OCI-LY1 (cell line): ENCODE measurements around the gene STK38.

Experiments
- H2AFZ ChIP-seq: fragments of 200-600 bp; sonication (generic), shearing (Covaris generic); 2 replicates; pipeline ENCODE4 v1.6.0; 2014; ENCODE audit warnings: antibody characterized with exemption, mild to moderate bottlenecking, low read length
- H3F3A ChIP-seq: fragments of 200-600 bp; sonication (generic), shearing (Covaris generic); 2 replicates; pipeline ENCODE4 v1.6.0; 2014; ENCODE audit warnings: mild to moderate bottlenecking, antibody characterized with exemption, low read length, moderate library complexity; ENCODE audit not compliant: insufficient read depth
- H3K27ac ChIP-seq: fragments of 200-600 bp; sonication (generic); 2 replicates; pipeline ENCODE4 v1.5.1; 2014; ENCODE audit warnings: low read length, mixed run types, mild to moderate bottlenecking, low read depth; ENCODE audit not compliant: poor library complexity, severe bottlenecking
- H3K27me3 ChIP-seq: fragments of 200-600 bp; sonication (generic); 2 replicates; pipeline ENCODE4 v1.6.0; 2014; ENCODE audit warnings: antibody characterized with exemption, mild to moderate bottlenecking, low read length, moderate library complexity; ENCODE audit not compliant: insufficient read depth
- H3K36me3 ChIP-seq: fragments of 200-600 bp; sonication (generic); 2 replicates; pipeline ENCODE4 v1.6.1; 2014; ENCODE audit warnings: mild to moderate bottlenecking, antibody characterized with exemption, low read length, moderate library complexity, mixed read lengths; ENCODE audit not compliant: insufficient read depth
- H3K4me1 ChIP-seq: fragments of 200-600 bp; sonication (generic); 2 replicates; pipeline ENCODE4 v1.5.1; 2014; ENCODE audit warnings: mild to moderate bottlenecking, low read length, moderate library complexity; ENCODE audit not compliant: insufficient read depth, severe bottlenecking
- H3K4me2 ChIP-seq: fragments of 200-600 bp; sonication (generic), shearing (Covaris generic); 2 replicates; pipeline ENCODE4 v1.6.1; 2014; ENCODE audit warnings: low read length
- H3K4me3 ChIP-seq: fragments of 200-600 bp; sonication (generic); 2 replicates; pipeline ENCODE4 v1.5.1; 2014; ENCODE audit warnings: low read length, low read depth, mild to moderate bottlenecking, mixed read lengths; ENCODE audit not compliant: poor library complexity, severe bottlenecking
- H3K79me2 ChIP-seq: fragments of 200-600 bp; shearing (Covaris generic); 2 replicates; pipeline ENCODE4 v1.6.1; 2016; ENCODE audit warnings: mixed run types, low read length, mixed read lengths; ENCODE audit not compliant: insufficient read depth
- H3K9ac ChIP-seq: fragments of 200-600 bp; sonication (generic), shearing (Covaris generic); 2 replicates; pipeline ENCODE4 v1.6.1; 2014; ENCODE audit warnings: mild to moderate bottlenecking, low read length, mixed read lengths
- H3K9me2 ChIP-seq: fragments of 200-600 bp; sonication (generic), shearing (Covaris generic); 2 replicates; pipeline ENCODE4 v1.6.1; 2014; ENCODE audit warnings: low read depth, mild to moderate bottlenecking, low read length, mixed read lengths
- H3K9me3 ChIP-seq: fragments of 200-600 bp; shearing (Covaris generic); 2 replicates; pipeline ENCODE4 v1.6.1; 2014; ENCODE audit warnings: low read length, mixed read lengths
- H4K20me1 ChIP-seq: fragments of 200-600 bp; sonication (generic), shearing (Covaris generic); 2 replicates; pipeline ENCODE4 v1.6.0; 2016; ENCODE audit warnings: mild to moderate bottlenecking, low read length; ENCODE audit not compliant: insufficient read depth
- CTCF ChIP-seq: fragments of 200-600 bp; sonication (generic), shearing (Covaris generic); IDR thresholded peaks from 2 replicates; pipeline ENCODE4 v1.5.1; 2017; ENCODE audit warnings: mild to moderate bottlenecking, antibody characterized with exemption, low read length, moderate library complexity, mixed read lengths
- EZH2 ChIP-seq: fragments of 200-600 bp; sonication (generic), shearing (Covaris generic); IDR thresholded peaks from 2 replicates; pipeline ENCODE4 v1.8.0; 2017; ENCODE audit warnings: borderline replicate concordance, mixed run types, mild to moderate bottlenecking, antibody characterized with exemption, low read length, moderate library complexity, mixed read lengths

Gene STK38

DNA sequence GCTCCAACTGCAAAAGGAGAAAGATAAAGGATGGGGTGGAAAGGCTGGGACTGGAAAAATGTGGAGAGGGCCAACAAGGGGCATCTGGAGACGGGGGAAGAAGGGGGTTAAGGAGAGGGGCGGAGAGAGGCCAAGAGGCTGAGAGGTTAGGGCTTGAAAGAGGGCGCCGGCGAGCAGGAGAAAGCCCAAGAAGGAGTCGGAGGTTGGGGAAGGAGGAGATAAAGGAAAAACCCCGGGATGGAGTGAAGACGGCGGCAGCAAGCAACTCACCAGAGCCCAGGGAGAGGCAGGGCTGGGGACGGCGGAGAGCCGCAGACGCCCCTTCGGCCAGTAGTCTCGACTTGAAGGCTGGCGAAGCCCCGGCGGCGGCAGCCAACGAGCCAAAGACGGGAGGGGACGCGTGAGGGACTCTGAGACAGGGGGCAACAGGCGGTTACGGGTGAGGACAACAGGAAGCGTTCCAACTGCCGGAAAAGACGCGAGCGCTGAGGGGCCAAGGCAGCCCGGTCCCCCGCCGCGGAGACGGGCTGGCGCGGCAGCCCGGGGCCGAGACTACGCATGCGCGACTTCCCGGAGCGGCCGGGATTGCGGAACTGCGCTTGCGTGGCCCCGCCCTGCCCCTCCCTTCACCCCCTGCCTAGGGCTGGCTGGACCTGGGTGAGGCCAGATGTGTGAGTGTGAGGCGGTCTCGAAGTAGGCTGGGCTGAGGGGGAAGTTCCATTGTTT lies at the start of gene STK38:
TSS of gene STK38 (minus strand) at position 560 of the 726 bp plus-strand sequence. CDS start 7,277 bp downstream, outside the sequence.
- Histone ChIP-seq H3K79me2 (peaks cover 39% of the 10 kb centered on the region), H3K4me3 (peak within 1 kb of the TSS; percentile 90), H3K4me1 (peaks cover 54% of the 10 kb centered on the region), H3K9me2 (no peaks in the 10 kb centered on the region), H3K4me2 (peak within 1 kb of the TSS; percentile 95), H2AFZ (peak within 1 kb of the TSS; percentile 27; the same call in 1 of the 2 replicates), H3K9me3 (no peaks in the 10 kb centered on the region), H3K9ac (peak within 1 kb of the TSS; percentile 95), H3K36me3 (peaks cover 14% of the 10 kb centered on the region), H4K20me1 (no peaks in the 10 kb centered on the region), H3F3A (no peaks in the 10 kb centered on the region), H3K27ac (peak within 1 kb of the TSS; percentile 70), H3K27me3 (no peaks in the 10 kb centered on the region)
- TF ChIP-seq CTCF: peak; percentile 28; the same call in 1 of the 2 replicates
- no peak for TF ChIP-seq EZH2

DNA sequence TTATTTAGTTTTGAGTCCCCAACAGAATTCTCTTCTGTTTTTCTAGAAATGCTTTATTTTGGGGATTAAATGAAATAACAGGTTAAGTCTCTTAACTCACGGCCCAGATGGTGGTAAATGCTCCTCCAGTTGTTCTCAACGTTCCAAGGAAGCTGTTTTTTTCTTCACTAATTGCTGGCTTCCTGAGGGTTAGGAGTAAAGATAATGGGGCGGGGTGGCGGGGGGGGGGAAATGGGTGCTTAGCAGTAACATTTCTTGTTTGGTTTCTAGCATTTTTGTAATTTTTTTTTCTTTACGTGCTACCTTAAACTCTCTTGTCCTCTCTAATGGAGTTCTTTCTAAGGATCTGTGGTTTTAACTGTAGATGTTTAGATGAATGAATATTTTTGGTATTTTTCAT lies 49.1 kb upstream of the STK38 start:
- peak overlapping the region; percentile 78 for H3K4me2 ChIP-seq
- peak overlapping the region; percentile 100 for H3K4me3 ChIP-seq
- H3K9ac ChIP-seq: peak overlapping the region; percentile 99
- H3K27ac ChIP-seq: no peak overlapping the region
- H3K36me3 ChIP-seq: peaks cover 68% of the 10 kb centered on the region
- no peaks in the 10 kb centered on the region for H3K9me2 ChIP-seq
- no peaks in the 10 kb centered on the region for H3K27me3 ChIP-seq
- no peak overlapping the region for H2AFZ ChIP-seq
- peaks cover 70% of the 10 kb centered on the region for H3K4me1 ChIP-seq
- H3F3A ChIP-seq: peaks cover 19% of the 10 kb centered on the region; the same call in 1 of the 2 replicates
- H3K9me3 ChIP-seq: no peaks in the 10 kb centered on the region
- peaks cover 16% of the 10 kb centered on the region for H4K20me1 ChIP-seq
- peaks cover 66% of the 10 kb centered on the region for H3K79me2 ChIP-seq
- TF ChIP-seq EZH2 (no peak), CTCF (no peak)

GRCh38 chr6:36594816-36595643 lies 47.8 kb upstream of the STK38 start:
- Histone ChIP-seq H3K27me3 (no peaks in the 10 kb centered on the region), H3K4me3 (peak overlapping the region; percentile 100), H3K36me3 (peaks cover 55% of the 10 kb centered on the region), H4K20me1 (peaks cover 11% of the 10 kb centered on the region), H3K27ac (peak overlapping the region; percentile 99), H3K9me3 (no peaks in the 10 kb centered on the region), H3K9ac (peak overlapping the region; percentile 99), H2AFZ (no peak overlapping the region), H3K4me2 (peak overlapping the region; percentile 78), H3K4me1 (peaks cover 61% of the 10 kb centered on the region), H3K79me2 (peaks cover 56% of the 10 kb centered on the region), H3K9me2 (no peaks in the 10 kb centered on the region), H3F3A (peaks cover 19% of the 10 kb centered on the region; the same call in 1 of the 2 replicates)
- TF ChIP-seq CTCF: no peak
- TF ChIP-seq EZH2: no peak
